Lung (tissue), 12 donors: ENCODE data around the gene CDH23. TPM values are rescaled to one million over a fixed set of nuclear protein-coding genes. Genes with fewer than 3 reads are reported as not detected.

Source experiments
- ATAC-seq: fragments of 200-7000 bp; cut with Tn5 transposase; one replicate; pipeline ENCODE4 v1.9.1; 2020; ENCODE audit warnings: moderate number of reproducible peaks; ENCODE audit not compliant: insufficient read depth, low FRiP score
- DNase-seq, 3 donors: peaks; one replicate each; pipeline ENCODE4 v3.0.0-alpha.2; 2013 to 2017
- H3K27ac ChIP-seq, 2 donors: one replicate each; pipeline ENCODE4 v1.5.1; 2013; ENCODE audit warnings: mild to moderate bottlenecking in 2 of 2, moderate library complexity in 2 of 2, control low read depth in 1 of 2, inconsistent platforms in 1 of 2, low read depth in 1 of 2, low read length in 1 of 2
- H3K27me3 ChIP-seq, 3 donors: one replicate each; pipeline ENCODE4 v1.5.1; 2013; ENCODE audit warnings: low read length in 2 of 3; ENCODE audit not compliant: control insufficient read depth in 3 of 3, insufficient read depth in 3 of 3
- H3K36me3 ChIP-seq, 4 donors: one replicate each; pipeline ENCODE4 v1.5.1; 2013; ENCODE audit warnings: low read length in 4 of 4, mild to moderate bottlenecking in 1 of 4, moderate library complexity in 1 of 4; ENCODE audit not compliant: control insufficient read depth in 4 of 4, insufficient read depth in 4 of 4
- H3K4me1 ChIP-seq, 5 donors: one replicate each; pipeline ENCODE4 v1.5.1; 2013; ENCODE audit warnings: low read length in 5 of 5, mild to moderate bottlenecking in 2 of 5, moderate library complexity in 1 of 5; ENCODE audit not compliant: control insufficient read depth in 5 of 5, insufficient read depth in 5 of 5
- H3K4me3 ChIP-seq: one replicate; pipeline ENCODE4 v1.5.1; 2013; ENCODE audit warnings: mild to moderate bottlenecking, control low read depth, moderate library complexity
- H3K9ac ChIP-seq, 2 donors: one replicate each; pipeline ENCODE4 v1.5.1; 2013; ENCODE audit warnings: low read length in 2 of 2, control low read depth in 1 of 2; ENCODE audit not compliant: insufficient read depth in 1 of 2
- H3K9me3 ChIP-seq, 4 donors: one replicate each; pipeline ENCODE4 v1.5.1; 2013; ENCODE audit warnings: low read length in 3 of 4, mild to moderate bottlenecking in 1 of 4, moderate library complexity in 1 of 4; ENCODE audit not compliant: control insufficient read depth in 4 of 4, insufficient read depth in 3 of 4
- CTCF ChIP-seq: IDR thresholded peaks from 2 replicates; pipeline ENCODE4 v1.5.1; 2012; ENCODE audit warnings: mild to moderate bottlenecking; ENCODE audit errors: control extremely low read depth, extremely low read depth
- WGBS, 2 donors: extraction: QIAGEN DNeasy Blood & Tissue Kit; methylation state at CpG; one replicate each; pipeline ENCODE4 v1.1.7; 2013; 5-methylcytosine and 5-hydroxymethylcytosine counted together
- polyA plus RNA-seq, 2 donors: library from polyadenylated mRNA; stranded (reverse); fragments of 200-250 nt; gene quantifications; one replicate each; pipeline ENCODE4 v1.2.1, GENCODE V29; 2013
- total RNA-seq, 2 donors: library from RNA; depleted of rRNA in 1 of 2; stranded (reverse); fragments of >200 nt in 1 of 2; gene quantifications; one replicate each; pipeline ENCODE4 v1.2.1, GENCODE V29; 2014 to 2021
- donor health status: control.
- donor health status: control.
- donor health status: Bipolar disorder and iron deficiency.
- donor health status: healthy.
- donor health status: DM: yes; HTN: yes; CAD: no.

Gene CDH23
- total and polyA plus RNA-seq, 4 donors = 4.5 to 29.5 (median 6.0) TPM

GRCh38 chr10:71721313-71721712 is 324.6 kb downstream of the CDH23 start:
- H3K27me3 ChIP-seq = no peaks in the 10 kb centered on the region
- no peak for ATAC-seq
- 93 to 97% methylated on average over 6 of the region's 6 CpGs for WGBS, 2 donors
- H3K36me3 ChIP-seq = no peaks in the 10 kb centered on the region
- peaks cover 0 to 42% (median 13%) of the 10 kb centered on the region in 5 donors for H3K4me1 ChIP-seq
- no peak for TF ChIP-seq CTCF
- no peak overlapping the region for H3K4me3 ChIP-seq
- no peak overlapping the region for H3K9ac ChIP-seq
- DNase-seq = no peak
- no peaks in the 10 kb centered on the region for H3K9me3 ChIP-seq
- H3K27ac ChIP-seq = no peak overlapping the region

- H3K9me3 ChIP-seq = no peaks in the 10 kb centered on the region
- H3K4me3 ChIP-seq = no peak overlapping the region
- H3K36me3 ChIP-seq = no peaks in the 10 kb centered on the region
- WGBS, 2 donors = 92 to 95% methylated on average over 1 of the region's 1 CpG
- TF ChIP-seq CTCF = no peak
- no peak overlapping the region for H3K27ac ChIP-seq
- DNase-seq = no peak
- H3K9ac ChIP-seq = no peak overlapping the region
- peaks cover 0 to 46% (median 20%) of the 10 kb centered on the region in 5 donors for H3K4me1 ChIP-seq
- H3K27me3 ChIP-seq = no peaks in the 10 kb centered on the region
- ATAC-seq = no peak
Observed at GRCh38 chr10:71722849-71723248, 326.1 kb downstream of the CDH23 start.

- no peak overlapping the region for H3K27ac ChIP-seq
- H3K4me3 ChIP-seq = no peak overlapping the region
- ATAC-seq (no peak), DNase-seq (no peak)
- no peak overlapping the region for H3K9ac ChIP-seq
- H3K36me3 ChIP-seq = no peaks in the 10 kb centered on the region
- no peak for TF ChIP-seq CTCF
- no peaks in the 10 kb centered on the region for H3K9me3 ChIP-seq
- 95% methylated on average over 11 of the region's 11 CpGs for WGBS, 2 donors
- no peaks in the 10 kb centered on the region for H3K27me3 ChIP-seq
- peaks cover 3 to 46% (median 22%) of the 10 kb centered on the region in 5 donors for H3K4me1 ChIP-seq
Observed at GRCh38 chr10:71723311-71723710, 326.6 kb downstream of the CDH23 start.

GRCh38 chr10:71724539-71724938 is 327.8 kb downstream of the CDH23 start:
- no peaks in the 10 kb centered on the region for H3K27me3 ChIP-seq

More at GRCh38 chr10:71724539-71724938, 327.8 kb downstream of the CDH23 start:
- no peak for ATAC-seq
- no peak for TF ChIP-seq CTCF
- Histone ChIP-seq H3K27ac (no peak overlapping the region), H3K36me3 (no peaks in the 10 kb centered on the region), H3K4me3 (no peak overlapping the region), H3K4me1 (peaks cover 3 to 45% (median 24%) of the 10 kb centered on the region in 5 donors), H3K9ac (no peak overlapping the region), H3K9me3 (no peaks in the 10 kb centered on the region)
- DNase-seq = no peak
- 97 to 98% methylated on average over 6 of the region's 6 CpGs for WGBS, 2 donors
